Measurements from ENCODE around the gene IGLON5.

DNA sequence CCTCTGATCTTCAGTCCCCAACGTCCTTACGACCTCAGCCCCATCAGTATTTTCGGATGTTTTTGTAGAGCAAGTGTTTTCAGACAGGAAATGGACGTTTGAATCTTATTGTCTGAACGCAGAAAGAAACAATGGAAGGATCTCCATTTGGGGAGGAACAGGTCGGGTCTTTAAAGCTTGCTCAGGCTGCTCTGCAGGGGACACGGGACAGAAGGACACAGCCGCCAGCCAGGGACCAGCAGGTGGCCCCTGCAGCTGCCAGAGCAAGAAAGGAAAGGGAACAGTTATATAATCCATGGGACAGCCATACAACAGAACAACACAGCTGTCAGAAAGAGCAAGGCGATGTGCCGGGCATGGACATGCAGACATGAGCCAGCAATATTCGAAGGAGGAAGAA, 18.5 kb upstream of the IGLON5 start:
- TF ChIP-seq CTCF (IDR thresholded peaks at IDR 0.05) (no peak), POLR2A (IDR thresholded peaks at IDR 0.05) (no peak)
